Cardiac fibroblast (primary cell): Measurements from ENCODE around the gene LOXHD1.

ENCODE experiments used
- DNase-seq, 2 donors: peaks; one replicate each; pipeline versions ENCODE4 v3.0.0 to v3.0.0-alpha.2; 2010; ENCODE audit warnings: low read depth in 2 of 2
- H3K4me3 ChIP-seq, 2 donors: replicated peaks in 1 of 2; 1 replicate in 1 of 2; 2 replicates in 1 of 2; pipeline ENCODE4 v1.5.1; 2011; ENCODE audit warnings: low read depth in 2 of 2, low read length in 2 of 2, mild to moderate bottlenecking in 2 of 2, moderate library complexity in 1 of 2
- CTCF ChIP-seq: IDR thresholded peaks from one replicate; pipeline ENCODE4 v1.5.1; 2011; ENCODE audit warnings: low read depth, mild to moderate bottlenecking, low read length, inconsistent platforms

The LOXHD1 gene

DNA sequence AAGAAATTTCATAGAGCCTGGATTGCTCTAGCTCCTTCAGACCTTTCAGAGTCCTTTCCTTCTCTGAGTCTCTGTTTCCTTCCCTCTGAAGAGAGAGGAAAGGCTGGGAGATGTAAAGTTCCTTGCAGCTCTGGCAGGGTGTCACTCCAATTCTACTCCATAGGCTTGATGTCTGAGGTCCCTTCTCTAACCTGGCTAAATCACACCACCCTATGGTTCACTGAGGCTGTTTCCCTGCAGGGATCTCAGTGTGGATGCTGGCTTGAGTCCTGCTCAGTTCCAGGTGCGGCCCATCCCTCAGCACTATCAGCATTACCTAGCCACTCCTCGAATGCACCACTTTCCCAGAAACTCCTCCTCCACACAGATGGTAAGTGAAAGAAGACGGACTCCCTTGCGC lies 209.7 kb downstream of the LOXHD1 start:
- no peak for TF ChIP-seq CTCF
- no peak for DNase-seq
- H3K4me3 ChIP-seq = no peak overlapping the region

DNA sequence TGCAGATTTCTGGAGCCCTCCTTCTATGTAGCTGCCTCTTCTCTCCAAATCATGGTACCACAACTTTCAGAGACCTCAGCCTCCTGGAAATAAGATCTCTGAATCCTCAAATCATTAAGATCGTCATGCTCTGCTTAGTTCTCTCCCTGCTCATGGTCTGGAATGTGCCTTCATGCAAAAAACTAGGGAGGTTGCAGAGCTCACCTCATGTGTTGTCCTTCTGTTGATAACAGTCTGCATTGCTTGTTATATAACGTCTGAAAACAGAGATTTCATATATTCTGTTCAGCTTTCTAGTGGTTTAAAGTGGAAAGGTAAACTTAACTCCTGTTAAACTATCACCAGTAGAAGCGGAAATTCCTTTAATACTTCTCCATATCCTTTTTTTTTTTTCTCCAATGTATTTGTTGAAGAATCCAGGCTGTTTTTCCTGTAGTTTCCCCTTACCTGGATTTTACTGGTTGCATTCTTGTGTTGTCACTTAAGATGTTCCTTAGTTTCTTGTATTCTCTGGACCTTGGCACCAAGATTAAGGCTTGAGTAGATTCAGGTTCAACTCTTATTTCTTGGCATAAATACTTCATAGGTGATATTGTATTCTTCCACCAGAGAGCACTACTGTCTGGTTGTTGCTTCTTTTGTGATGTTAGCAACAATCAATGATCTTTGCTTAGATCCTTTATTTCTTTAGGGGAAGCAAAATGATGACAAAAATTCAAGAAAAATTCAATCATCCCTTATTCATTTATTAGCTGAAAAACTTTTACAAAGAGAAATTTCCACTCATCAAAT lies 211.3 kb downstream of the LOXHD1 start:
- H3K4me3 ChIP-seq = no peak overlapping the region
- TF ChIP-seq CTCF = no peak

DNA sequence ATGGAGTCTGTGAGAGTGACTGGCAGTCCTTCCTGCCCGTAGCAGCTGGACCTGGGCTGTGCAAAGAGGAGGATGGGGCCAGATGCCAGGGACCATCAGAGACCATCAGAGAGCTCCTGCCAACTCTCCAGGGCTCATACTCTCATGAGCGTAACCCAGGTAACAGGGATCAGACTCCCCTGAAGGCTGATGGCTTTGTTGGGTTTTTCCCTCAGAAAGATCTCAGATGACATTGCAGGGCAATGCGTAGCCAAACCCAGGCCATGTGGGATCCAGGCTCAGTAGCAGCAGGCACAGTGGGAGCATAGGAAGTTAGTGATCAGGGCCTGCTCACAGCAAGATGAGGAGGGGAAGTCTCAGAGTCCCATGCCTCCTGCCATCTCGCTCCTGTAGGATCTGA lies 218.0 kb downstream of the LOXHD1 start:
- no peak overlapping the region for H3K4me3 ChIP-seq
- DNase-seq = no peak
- no peak for TF ChIP-seq CTCF

More for the DNA sequence above, 211.3 kb downstream of the LOXHD1 start:
- no peak for DNase-seq

DNA sequence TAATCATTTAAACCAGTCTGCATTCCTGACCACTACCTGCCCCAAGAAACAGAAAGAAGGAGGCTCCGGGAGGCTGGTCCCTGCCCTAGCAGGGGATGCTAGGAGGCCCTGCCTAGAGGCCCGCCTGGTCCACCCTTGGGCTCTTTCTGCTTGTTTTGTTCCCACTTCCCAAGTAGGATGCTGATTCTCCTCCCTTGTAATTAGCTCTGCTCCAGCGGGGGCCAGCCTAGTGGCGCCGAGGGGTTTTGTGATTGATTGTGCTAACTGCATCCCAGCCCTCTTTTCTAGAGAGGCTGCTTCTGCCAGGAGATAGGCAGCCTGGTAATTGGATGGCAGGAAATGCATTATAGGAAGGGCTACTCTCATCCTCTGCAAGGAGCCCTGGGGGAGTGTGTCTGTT lies 220.0 kb downstream of the LOXHD1 start:
- no peak overlapping the region for H3K4me3 ChIP-seq
- no peak for TF ChIP-seq CTCF
- no peak for DNase-seq

DNA sequence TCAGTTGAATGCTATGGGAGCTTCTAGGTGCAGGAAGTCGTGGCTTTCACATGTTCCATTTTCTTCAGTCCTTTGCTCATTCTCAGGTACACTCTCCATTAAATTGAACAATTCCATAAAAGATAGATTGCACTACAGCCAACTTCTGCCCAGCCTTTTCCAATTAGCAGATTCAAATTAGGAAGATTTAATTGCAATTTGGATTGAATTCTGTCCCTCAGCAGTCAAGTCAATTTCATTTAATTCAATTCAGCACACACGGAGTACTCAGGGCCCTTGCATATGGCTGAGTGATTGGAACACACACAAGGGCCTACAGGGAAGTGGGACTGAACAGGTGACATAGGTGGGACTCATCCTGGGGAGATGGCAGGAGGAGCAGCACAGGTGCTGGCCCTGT lies 220.4 kb downstream of the LOXHD1 start:
- no peak for TF ChIP-seq CTCF
- no peak overlapping the region for H3K4me3 ChIP-seq
- DNase-seq = no peak

GRCh38 chr18:46435031-46435430 lies 222.0 kb downstream of the LOXHD1 start:
- no peak for TF ChIP-seq CTCF
- DNase-seq = no peak
- no peak overlapping the region for H3K4me3 ChIP-seq

DNA sequence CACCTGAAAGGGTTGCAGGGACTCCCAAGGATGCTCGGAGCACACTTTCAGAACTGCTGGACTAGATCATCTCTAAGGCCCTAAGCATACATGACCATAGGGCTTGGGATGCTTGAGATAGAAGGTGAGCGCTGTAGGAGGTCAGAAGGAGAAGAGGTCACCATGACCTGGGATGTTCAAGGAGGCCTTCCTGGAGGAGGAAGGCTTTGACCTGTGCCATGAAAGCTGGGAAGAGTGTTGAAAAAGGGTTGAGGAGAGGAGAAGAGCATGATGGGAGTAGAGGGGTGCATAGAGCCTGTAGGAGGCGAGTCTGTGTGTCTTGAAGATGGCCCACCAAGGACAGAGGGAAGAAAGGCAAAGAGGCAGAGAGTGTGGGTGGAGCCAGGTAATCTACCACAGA lies 222.4 kb downstream of the LOXHD1 start:
- no peak for DNase-seq
- no peak for TF ChIP-seq CTCF

More for the DNA sequence above, 222.4 kb downstream of the LOXHD1 start:
- no peak overlapping the region for H3K4me3 ChIP-seq
